DND-41 (cell line): ENCODE results near the gene SIDT1.

Experiments
- ATAC-seq: fragments of 200-7000 bp; cut with Tn5 transposase; 3 replicates; pipeline ENCODE4 v1.9.1; 2021; ENCODE audit warnings: low read depth; ENCODE audit not compliant: insufficient read depth
- DNase-seq: peaks from one replicate; pipeline ENCODE4 v3.0.0-alpha.2; 2020
- H2AFZ ChIP-seq: 2 replicates; pipeline ENCODE4 v1.6.0; 2012; ENCODE audit warnings: low read depth, low read length
- H3K27ac ChIP-seq: 2 replicates; pipeline ENCODE4 v1.5.1; 2012; ENCODE audit warnings: low read length, inconsistent platforms
- H3K27me3 ChIP-seq: fragments of 200-600 bp; sonication (generic); 2 replicates; pipeline ENCODE4 v1.6.0; 2012; ENCODE audit warnings: low read length, mild to moderate bottlenecking, inconsistent platforms; ENCODE audit not compliant: insufficient read depth, poor library complexity
- H3K36me3 ChIP-seq: 2 replicates; pipeline ENCODE4 v1.5.1; 2012; ENCODE audit warnings: low read length, inconsistent platforms; ENCODE audit not compliant: insufficient read depth
- H3K4me1 ChIP-seq: 2 replicates; pipeline ENCODE4 v1.5.1; 2012; ENCODE audit warnings: mild to moderate bottlenecking, low read length; ENCODE audit not compliant: insufficient read depth
- H3K4me2 ChIP-seq: 2 replicates; pipeline ENCODE4 v1.6.0; 2012; ENCODE audit warnings: mild to moderate bottlenecking, moderate library complexity, low read length, inconsistent platforms; ENCODE audit not compliant: insufficient read depth
- H3K4me3 ChIP-seq, 2 experiments: fragments of 200-600 bp in 1 of 2; shearing (Covaris generic) in 1 of 2; 2 replicates each; pipeline ENCODE4 v1.5.1; 2012 to 2016; ENCODE audit warnings: inconsistent platforms in 2 of 2, low read length in 2 of 2, mild to moderate bottlenecking in 2 of 2, low read depth in 1 of 2, moderate library complexity in 1 of 2
- H3K79me2 ChIP-seq: 2 replicates; pipeline ENCODE4 v1.6.0; 2012; ENCODE audit warnings: low read length, inconsistent platforms; ENCODE audit not compliant: insufficient read depth
- H3K9ac ChIP-seq: 2 replicates; pipeline ENCODE4 v1.6.0; 2012; ENCODE audit warnings: low read depth, mild to moderate bottlenecking, inconsistent platforms, low read length, moderate library complexity
- H3K9me3 ChIP-seq: 2 replicates; pipeline ENCODE4 v1.5.1; 2012; ENCODE audit warnings: low read length, moderate library complexity, mild to moderate bottlenecking, inconsistent platforms; ENCODE audit not compliant: insufficient read depth, severe bottlenecking
- H4K20me1 ChIP-seq: 2 replicates; pipeline ENCODE4 v1.6.0; 2012; ENCODE audit warnings: low read length; ENCODE audit not compliant: insufficient read depth
- CTCF ChIP-seq: IDR thresholded peaks from 2 replicates; pipeline ENCODE4 v1.5.1; 2012; ENCODE audit warnings: borderline replicate concordance, low read length, moderate library complexity, mild to moderate bottlenecking; ENCODE audit not compliant: poor library complexity, severe bottlenecking; ENCODE audit errors: extremely low read depth
- EZH2 ChIP-seq: IDR thresholded peaks from 3 replicates; pipeline ENCODE4 v1.6.1; 2012; ENCODE audit warnings: borderline replicate concordance, low read depth, mild to moderate bottlenecking, moderate library complexity, low read length, inconsistent platforms; ENCODE audit not compliant: severe bottlenecking

Gene SIDT1

GRCh38 chr3:113602256-113602655, 69.9 kb downstream of the SIDT1 start:
- H3K79me2 ChIP-seq = no peaks in the 10 kb centered on the region
- no peak overlapping the region for H3K4me2 ChIP-seq
- no peak overlapping the region for H3K4me3 ChIP-seq
- TF ChIP-seq CTCF = no peak
- no peak for TF ChIP-seq EZH2
- no peak overlapping the region for H3K9ac ChIP-seq
- ATAC-seq = no peak
- no peaks in the 10 kb centered on the region for H3K9me3 ChIP-seq
- DNase-seq = no peak
- no peak overlapping the region for H3K27ac ChIP-seq
- no peaks in the 10 kb centered on the region for H3K36me3 ChIP-seq
- H2AFZ ChIP-seq = no peak overlapping the region
- H3K27me3 ChIP-seq = no peaks in the 10 kb centered on the region
- H3K4me1 ChIP-seq = peaks cover 21% of the 10 kb centered on the region
- H4K20me1 ChIP-seq = no peaks in the 10 kb centered on the region

GRCh38 chr3:113602836-113603235, 70.5 kb downstream of the SIDT1 start:
- no peaks in the 10 kb centered on the region for H3K9me3 ChIP-seq
- peaks cover 27% of the 10 kb centered on the region for H3K4me1 ChIP-seq
- no peak overlapping the region for H3K4me2 ChIP-seq
- no peak overlapping the region for H3K9ac ChIP-seq
- no peak overlapping the region for H3K27ac ChIP-seq
- no peak overlapping the region for H3K4me3 ChIP-seq
- DNase-seq (no peak), ATAC-seq (no peak)
- TF ChIP-seq CTCF (no peak), EZH2 (no peak)
- H3K36me3 ChIP-seq = no peaks in the 10 kb centered on the region
- no peaks in the 10 kb centered on the region for H3K27me3 ChIP-seq
- no peaks in the 10 kb centered on the region for H3K79me2 ChIP-seq
- H2AFZ ChIP-seq = no peak overlapping the region
- no peaks in the 10 kb centered on the region for H4K20me1 ChIP-seq

GRCh38 chr3:113606539-113607218, 74.3 kb downstream of the SIDT1 start:
- H3K79me2 ChIP-seq = no peaks in the 10 kb centered on the region
- no peaks in the 10 kb centered on the region for H3K9me3 ChIP-seq
- H3K27me3 ChIP-seq = no peaks in the 10 kb centered on the region
- DNase-seq (peak; percentile 86), ATAC-seq (peak; percentile 98)
- TF ChIP-seq CTCF (no peak), EZH2 (no peak)
- H3K27ac ChIP-seq = peak overlapping the region; percentile 72
- no peaks in the 10 kb centered on the region for H3K36me3 ChIP-seq
- no peaks in the 10 kb centered on the region for H4K20me1 ChIP-seq
- H3K4me1 ChIP-seq = peaks cover 32% of the 10 kb centered on the region
- H2AFZ ChIP-seq = peak overlapping the region; percentile 33
- H3K4me2 ChIP-seq = peak overlapping the region; percentile 64
- peak overlapping the region in 1 of 2 experiments; percentile 40; a peak in 2 of 4 replicates for H3K4me3 ChIP-seq
- H3K9ac ChIP-seq = peak overlapping the region; percentile 26
